Suprapubic skin (tissue), 4 donors: ENCODE measurements around the gene RGCC. TPM values are rescaled to one million over a fixed set of nuclear protein-coding genes. Genes with fewer than 3 reads are reported as not detected.

Experiments used
- DNase-seq, 2 donors: peaks; one replicate each; pipeline ENCODE4 v3.0.0-alpha.2; 2019; ENCODE audit warnings: low spot score in 2 of 2
- H3K27ac ChIP-seq: fragments of 200-600 bp; sonication (generic); one replicate; pipeline ENCODE4 v1.5.1; 2019
- H3K27me3 ChIP-seq: fragments of 200-600 bp; sonication (generic); one replicate; pipeline ENCODE4 v1.5.1; 2019
- H3K36me3 ChIP-seq: fragments of 200-600 bp; sonication (generic); one replicate; pipeline ENCODE4 v1.5.1; 2019
- H3K4me1 ChIP-seq: fragments of 200-600 bp; sonication (generic); one replicate; pipeline ENCODE4 v1.5.1; 2019
- H3K4me3 ChIP-seq: fragments of 200-600 bp; sonication (generic); one replicate; pipeline ENCODE4 v1.5.1; 2019; ENCODE audit warnings: mild to moderate bottlenecking
- H3K9me3 ChIP-seq: fragments of 200-600 bp; sonication (generic); one replicate; pipeline ENCODE4 v1.5.1; 2019
- EP300 ChIP-seq: sonication (generic); formaldehyde crosslinking; IDR thresholded peaks from one replicate; pipeline ENCODE4 v1.6.1; 2017; ENCODE audit warnings: antibody characterized with exemption
- POLR2A ChIP-seq, 2 donors: fragments of 450-650 bp; IDR thresholded peaks; one replicate each; pipeline ENCODE4 v1.6.1; 2017; ENCODE audit warnings: antibody characterized with exemption in 2 of 2, mild to moderate bottlenecking in 2 of 2, moderate library complexity in 2 of 2
- POLR2AphosphoS5 ChIP-seq, 3 donors: sonication (generic); formaldehyde crosslinking; IDR thresholded peaks; one replicate each; pipeline ENCODE4 v1.6.1; 2017; ENCODE audit warnings: antibody characterized with exemption in 3 of 3
- WGBS: methylation state at CpG from one replicate; pipeline ENCODE4 v1.1.5; 2018; 5-methylcytosine and 5-hydroxymethylcytosine counted together
- total RNA-seq, 4 donors: library from RNA; depleted of rRNA; stranded (reverse); fragments of >200 nt; gene quantifications; one replicate each; pipeline ENCODE4 v1.1.0, GENCODE V29; 2016
- TF ChIP-seq, protein P1 (sequence below), 2 donors: fragments of 200-600 bp in 1 of 2; fragments of 450-650 bp in 1 of 2; sonication (generic) in 1 of 2; IDR thresholded peaks; one replicate each; pipeline ENCODE4 v1.5.1; 2016 to 2019; ENCODE audit warnings: antibody characterized with exemption in 2 of 2, mild to moderate bottlenecking in 1 of 2, moderate library complexity in 1 of 2

Gene RGCC
- total RNA-seq, 4 donors from 2014 or later = 65.5 to 145 (median 85.7) TPM

GRCh38 chr13:41468631-41469030 lies 11.3 kb downstream of the RGCC start:
- H3K27me3 ChIP-seq = no peaks in the 10 kb centered on the region
- peaks cover 35% of the 10 kb centered on the region for H3K36me3 ChIP-seq
- no peak for TF ChIP-seq EP300
- TF ChIP-seq, protein P1, sequence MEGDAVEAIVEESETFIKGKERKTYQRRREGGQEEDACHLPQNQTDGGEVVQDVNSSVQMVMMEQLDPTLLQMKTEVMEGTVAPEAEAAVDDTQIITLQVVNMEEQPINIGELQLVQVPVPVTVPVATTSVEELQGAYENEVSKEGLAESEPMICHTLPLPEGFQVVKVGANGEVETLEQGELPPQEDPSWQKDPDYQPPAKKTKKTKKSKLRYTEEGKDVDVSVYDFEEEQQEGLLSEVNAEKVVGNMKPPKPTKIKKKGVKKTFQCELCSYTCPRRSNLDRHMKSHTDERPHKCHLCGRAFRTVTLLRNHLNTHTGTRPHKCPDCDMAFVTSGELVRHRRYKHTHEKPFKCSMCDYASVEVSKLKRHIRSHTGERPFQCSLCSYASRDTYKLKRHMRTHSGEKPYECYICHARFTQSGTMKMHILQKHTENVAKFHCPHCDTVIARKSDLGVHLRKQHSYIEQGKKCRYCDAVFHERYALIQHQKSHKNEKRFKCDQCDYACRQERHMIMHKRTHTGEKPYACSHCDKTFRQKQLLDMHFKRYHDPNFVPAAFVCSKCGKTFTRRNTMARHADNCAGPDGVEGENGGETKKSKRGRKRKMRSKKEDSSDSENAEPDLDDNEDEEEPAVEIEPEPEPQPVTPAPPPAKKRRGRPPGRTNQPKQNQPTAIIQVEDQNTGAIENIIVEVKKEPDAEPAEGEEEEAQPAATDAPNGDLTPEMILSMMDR (IDR thresholded peaks at IDR 0.05) = no peak
- TF ChIP-seq POLR2AphosphoS5 (IDR thresholded peaks at IDR 0.05) = no peak
- no peak for TF ChIP-seq POLR2A (IDR thresholded peaks at IDR 0.05)
- DNase-seq = no peak
- no peak overlapping the region for H3K4me3 ChIP-seq
- peaks cover 25% of the 10 kb centered on the region for H3K4me1 ChIP-seq
- no peak overlapping the region for H3K27ac ChIP-seq
- no peaks in the 10 kb centered on the region for H3K9me3 ChIP-seq
- WGBS = 84% methylated on average over 2 of the region's 2 CpGs

DNA sequence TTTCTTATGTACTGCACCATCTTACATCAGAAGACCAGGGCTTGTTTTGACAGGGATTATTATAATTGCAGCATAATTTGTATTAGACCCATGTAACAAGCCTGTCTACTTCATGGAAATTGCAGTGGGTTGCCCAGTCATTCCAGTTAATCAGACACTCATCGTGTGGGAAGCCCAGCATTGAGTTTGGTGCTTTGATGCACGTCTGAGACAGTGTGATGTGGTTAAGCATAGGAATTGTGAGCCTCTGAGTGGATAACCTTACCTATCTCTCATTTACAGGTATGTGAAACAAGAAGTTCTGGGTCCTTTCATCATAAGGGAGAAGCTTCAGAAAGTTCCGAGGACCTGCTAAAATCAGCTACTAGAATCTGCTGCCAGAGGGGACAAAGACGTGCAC lies 12.8 kb downstream of the RGCC start:
- H3K27me3 ChIP-seq = no peaks in the 10 kb centered on the region
- H3K36me3 ChIP-seq = peaks cover 35% of the 10 kb centered on the region
- DNase-seq = no peak
- no peaks in the 10 kb centered on the region for H3K9me3 ChIP-seq
- TF ChIP-seq EP300 (no peak), POLR2A (IDR thresholded peaks at IDR 0.05) (no peak), POLR2AphosphoS5 (IDR thresholded peaks at IDR 0.05) (no peak)
- TF ChIP-seq, protein P1 (IDR thresholded peaks at IDR 0.05) = no peak
- peaks cover 14% of the 10 kb centered on the region for H3K4me1 ChIP-seq
- no peak overlapping the region for H3K4me3 ChIP-seq
- no peak overlapping the region for H3K27ac ChIP-seq
- WGBS = 62% methylated on average over 4 of the region's 4 CpGs

- Histone ChIP-seq H3K27ac (no peak overlapping the region), H3K4me3 (no peak overlapping the region), H3K9me3 (no peaks in the 10 kb centered on the region), H3K36me3 (peaks cover 35% of the 10 kb centered on the region), H3K27me3 (no peaks in the 10 kb centered on the region), H3K4me1 (peaks cover 9% of the 10 kb centered on the region)
- TF ChIP-seq POLR2A (IDR thresholded peaks at IDR 0.05) (no peak), EP300 (no peak)
- 88% methylated on average over 5 of the region's 5 CpGs for WGBS
- DNase-seq = no peak
Observed at GRCh38 chr13:41471785-41472184, 14.4 kb downstream of the RGCC start.

DNA sequence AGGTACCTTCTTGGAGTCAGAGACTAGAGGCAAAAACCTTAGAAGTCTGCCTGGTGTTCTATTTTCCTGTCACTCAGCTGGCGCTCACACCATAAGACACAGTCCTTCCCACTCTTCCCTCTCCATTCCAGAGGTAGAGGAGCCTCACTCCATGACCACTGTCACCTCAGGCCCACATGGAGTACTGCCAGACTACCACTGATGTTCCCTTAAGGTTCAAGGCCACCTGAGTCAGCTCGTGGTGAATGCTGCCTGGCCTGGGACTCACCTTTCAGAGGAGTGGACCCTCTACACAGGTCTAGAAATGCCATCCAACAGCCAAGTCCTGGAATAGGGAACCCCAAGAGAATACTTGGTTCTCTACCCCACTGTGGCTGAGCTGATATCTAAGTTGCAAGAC lies 29.9 kb downstream of the RGCC start:
- TF ChIP-seq, protein P1 (IDR thresholded peaks at IDR 0.05) = no peak
- TF ChIP-seq EP300 = no peak
- no peak for TF ChIP-seq POLR2AphosphoS5 (IDR thresholded peaks at IDR 0.05)
- TF ChIP-seq POLR2A (IDR thresholded peaks at IDR 0.05) = no peak
- Histone ChIP-seq H3K9me3 (no peaks in the 10 kb centered on the region), H3K27me3 (no peaks in the 10 kb centered on the region), H3K27ac (no peak overlapping the region), H3K4me1 (peaks cover 9% of the 10 kb centered on the region), H3K36me3 (no peaks in the 10 kb centered on the region), H3K4me3 (no peak overlapping the region)
- WGBS = 75% methylated on average over 2 of the region's 2 CpGs
- no peak for DNase-seq

DNA sequence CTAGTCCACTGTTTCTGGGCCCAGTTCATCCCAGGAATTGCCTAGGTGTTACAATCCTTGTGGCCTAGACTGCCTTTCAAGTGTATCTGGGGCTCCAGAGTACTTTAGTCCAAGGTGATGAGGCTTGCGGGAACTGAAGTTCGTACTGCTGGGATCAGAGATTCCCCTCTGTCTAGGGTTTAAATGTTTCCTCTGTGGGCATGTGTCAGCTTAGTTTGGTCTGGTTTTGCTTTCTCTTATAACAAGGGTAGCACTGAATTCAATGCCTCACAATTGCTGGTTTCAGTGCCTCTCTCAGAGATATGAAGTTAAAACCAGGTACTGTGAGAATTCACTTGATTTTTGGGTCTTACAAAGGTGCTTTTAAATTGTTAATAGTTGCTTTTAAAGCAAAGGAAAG lies 30.8 kb downstream of the RGCC start:
- H3K36me3 ChIP-seq = no peaks in the 10 kb centered on the region
- TF ChIP-seq EP300 = no peak
- no peak for TF ChIP-seq POLR2AphosphoS5 (IDR thresholded peaks at IDR 0.05)
- no peak for TF ChIP-seq POLR2A (IDR thresholded peaks at IDR 0.05)
- TF ChIP-seq, protein P1 (IDR thresholded peaks at IDR 0.05) = no peak
- H3K9me3 ChIP-seq = no peaks in the 10 kb centered on the region
- DNase-seq = no peak
- H3K27me3 ChIP-seq = no peaks in the 10 kb centered on the region
- WGBS = 95% methylated on average over 2 of the region's 2 CpGs
- peaks cover 18% of the 10 kb centered on the region for H3K4me1 ChIP-seq
- no peak overlapping the region for H3K4me3 ChIP-seq
- no peak overlapping the region for H3K27ac ChIP-seq

- H3K27me3 ChIP-seq = no peaks in the 10 kb centered on the region
- H3K36me3 ChIP-seq = no peaks in the 10 kb centered on the region
- 90% methylated on average over 3 of the region's 3 CpGs for WGBS
- peaks cover 42% of the 10 kb centered on the region for H3K4me1 ChIP-seq
- H3K4me3 ChIP-seq = no peak overlapping the region
- no peaks in the 10 kb centered on the region for H3K9me3 ChIP-seq
- TF ChIP-seq, protein P1 (IDR thresholded peaks at IDR 0.05) = no peak
- no peak for TF ChIP-seq POLR2A (IDR thresholded peaks at IDR 0.05)
- TF ChIP-seq EP300 = no peak
- no peak for TF ChIP-seq POLR2AphosphoS5 (IDR thresholded peaks at IDR 0.05)
- DNase-seq = no peak
- no peak overlapping the region for H3K27ac ChIP-seq
Observed at GRCh38 chr13:41490371-41491015, 33.1 kb downstream of the RGCC start.
